ENCODE data around the gene FBXL13. TPM values are rescaled to one million over a fixed set of nuclear protein-coding genes. Genes with fewer than 3 reads are reported as not detected.
"Not testable (repeated sequence)": the region's sequence is repeated elsewhere in the genome, so short reads cannot be mapped to it uniquely, and the experiment has no call there.

Gene FBXL13
- total RNA-seq, 2 experiments from 2014 or later: 0.15 to 0.17 TPM

DNA sequence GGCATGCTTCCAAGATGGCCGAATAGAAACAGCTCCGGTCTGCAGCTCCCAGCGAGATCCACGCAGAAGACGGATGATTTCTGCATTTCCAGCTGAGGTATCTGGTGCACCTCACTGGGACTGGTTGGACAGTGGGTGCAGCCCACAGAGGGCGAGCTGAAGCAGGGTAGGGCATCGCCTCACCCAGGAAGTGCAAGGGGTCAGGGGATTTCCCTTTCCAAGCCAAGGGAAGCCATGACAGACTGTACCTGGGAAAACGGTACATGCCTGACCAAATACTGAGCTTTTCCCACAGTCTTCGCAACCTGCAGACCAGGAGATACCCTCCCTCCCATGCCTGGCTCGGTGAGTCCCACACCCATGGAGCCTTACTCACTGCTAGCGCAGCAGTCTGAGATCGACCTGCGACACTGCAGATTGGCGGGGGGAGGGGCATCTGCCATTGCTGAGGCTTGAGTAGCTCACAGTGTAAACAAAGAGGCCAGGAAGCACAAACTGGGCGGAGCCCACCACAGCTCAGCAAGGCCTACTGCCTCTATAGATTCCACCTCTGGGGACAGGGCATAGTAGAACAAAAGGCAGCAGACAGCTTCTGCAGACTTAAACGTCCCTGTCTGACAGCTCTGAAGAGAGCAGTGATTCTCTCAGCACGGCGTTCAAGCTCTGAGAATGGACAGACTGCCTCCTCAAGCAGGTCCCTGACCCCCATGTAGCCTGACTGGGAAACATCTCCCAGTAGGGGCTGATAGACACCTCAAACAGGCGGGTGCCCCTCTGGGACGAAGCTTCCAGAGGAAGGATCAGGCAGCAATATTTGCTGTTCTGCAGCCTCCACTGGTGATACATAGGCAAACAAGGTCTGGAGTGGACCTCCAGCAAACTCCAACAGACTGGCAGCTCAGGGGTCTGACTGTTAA lies 36.5 kb downstream of the FBXL13 start:
- H3K36me3 Mint-ChIP-seq (ENCODE audit: low read depth); H3K4me3 Mint-ChIP-seq; H3K4me1 Mint-ChIP-seq; CTCF ChIA-PET; H3K27ac Mint-ChIP-seq: not testable (repeated sequence)
- DNase-seq: peak; percentile 8
- H3K27me3 Mint-ChIP-seq: peaks cover 11% of the 10 kb centered on the region
- POLR2A ChIA-PET: interaction anchor here (0.6 kb wide), 1 partner anchor 914 kb away, joined by 3 read pairs; no protein-coding TSS in a partner anchor
- peaks cover 11% of the 10 kb centered on the region for H3K9me3 Mint-ChIP-seq

DNA sequence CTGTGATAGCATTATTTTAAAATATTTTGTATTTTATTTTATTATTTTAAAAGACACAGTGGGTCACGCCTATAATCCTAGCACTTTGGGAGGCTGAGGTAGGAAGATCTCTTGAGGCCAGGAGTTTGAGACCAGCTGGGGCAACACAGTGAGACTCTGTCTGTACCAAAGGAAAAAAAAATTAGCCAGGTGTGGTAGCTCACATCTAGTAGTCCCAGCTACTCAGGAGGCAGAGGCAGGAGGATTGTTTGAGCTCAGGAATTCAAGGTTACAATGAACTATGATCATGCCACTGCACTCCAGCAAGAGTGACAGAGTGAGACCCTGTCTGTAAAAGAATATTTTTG lies 37.1 kb downstream of the FBXL13 start:
- no peak for DNase-seq
- no peak overlapping the region for H3K4me3 Mint-ChIP-seq
- POLR2A ChIA-PET: no interaction called here
- peaks cover 2% of the 10 kb centered on the region for H3K4me1 Mint-ChIP-seq
- peaks cover 7% of the 10 kb centered on the region for H3K27me3 Mint-ChIP-seq
- CTCF ChIA-PET: no interaction called here
- no peaks in the 10 kb centered on the region for H3K36me3 Mint-ChIP-seq (ENCODE audit: low read depth)
- no peak overlapping the region for H3K27ac Mint-ChIP-seq
- H3K9me3 Mint-ChIP-seq: peaks cover 4% of the 10 kb centered on the region

DNA sequence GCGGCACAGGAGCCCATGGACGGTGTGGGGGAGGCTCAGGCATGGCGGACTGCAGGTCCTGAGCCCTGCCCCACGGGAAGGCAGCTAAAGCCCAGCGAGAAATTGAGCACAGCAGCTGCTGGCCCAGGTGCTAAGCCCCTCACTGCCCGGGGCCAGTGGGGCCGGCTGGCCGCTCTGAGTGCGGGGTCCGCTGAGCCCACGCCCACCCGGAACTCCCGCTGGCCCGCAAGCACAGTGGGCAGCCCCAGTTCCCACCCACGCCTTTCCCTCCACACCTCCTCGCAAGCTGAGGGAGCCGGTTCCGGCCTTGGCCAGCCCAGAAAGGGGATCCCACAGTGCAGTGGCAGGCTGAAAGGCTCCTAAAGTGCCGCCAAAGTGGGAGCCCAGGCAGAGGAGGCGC lies 40.3 kb downstream of the FBXL13 start:
- H3K27ac Mint-ChIP-seq; DNase-seq; H3K9me3 Mint-ChIP-seq; H3K36me3 Mint-ChIP-seq (ENCODE audit: low read depth); H3K4me1 Mint-ChIP-seq; POLR2A ChIA-PET; H3K4me3 Mint-ChIP-seq; CTCF ChIA-PET; H3K27me3 Mint-ChIP-seq: not testable (repeated sequence)

- ChIA-PET POLR2A (no interaction called here), CTCF (no interaction called here)
- no peaks in the 10 kb centered on the region for H3K9me3 Mint-ChIP-seq
- H3K4me1 Mint-ChIP-seq: no peaks in the 10 kb centered on the region
- no peaks in the 10 kb centered on the region for H3K36me3 Mint-ChIP-seq (ENCODE audit: low read depth)
- no peak for DNase-seq
- H3K4me3 Mint-ChIP-seq: no peak overlapping the region
- no peaks in the 10 kb centered on the region for H3K27me3 Mint-ChIP-seq
- no peak overlapping the region for H3K27ac Mint-ChIP-seq
These were observed 42.8 kb downstream of the FBXL13 start for GRCh38 chr7:103031781-103032180.

- H3K36me3 Mint-ChIP-seq (ENCODE audit: low read depth): no peaks in the 10 kb centered on the region
- no peak overlapping the region for H3K4me3 Mint-ChIP-seq
- H3K27me3 Mint-ChIP-seq: no peaks in the 10 kb centered on the region
- DNase-seq: no peak
- CTCF ChIA-PET: no interaction called here
- H3K9me3 Mint-ChIP-seq: no peaks in the 10 kb centered on the region
- POLR2A ChIA-PET: no interaction called here
- H3K4me1 Mint-ChIP-seq: no peaks in the 10 kb centered on the region
- no peak overlapping the region for H3K27ac Mint-ChIP-seq
These were observed 43.6 kb downstream of the FBXL13 start for GRCh38 chr7:103031024-103031423.

DNA sequence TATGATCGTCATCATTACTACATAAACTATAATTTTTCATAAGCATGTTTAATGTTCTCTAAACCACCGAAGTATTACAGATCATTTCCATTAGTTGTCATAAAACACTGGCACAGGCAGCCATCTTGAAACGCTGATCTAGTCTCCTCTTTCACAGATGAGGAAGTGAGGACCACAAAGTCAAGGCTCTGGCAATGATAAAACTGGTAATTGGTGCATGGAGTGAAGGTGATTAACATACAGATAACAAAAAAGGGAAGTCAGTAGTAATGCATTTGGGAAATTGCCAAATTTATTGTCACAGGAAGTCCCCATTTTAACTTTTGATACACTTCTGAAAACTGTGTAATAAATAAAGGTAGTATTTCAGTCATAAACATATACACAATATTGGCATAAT lies 49.3 kb downstream of the FBXL13 start:
- CTCF ChIA-PET: no interaction called here
- H3K36me3 Mint-ChIP-seq (ENCODE audit: low read depth): no peaks in the 10 kb centered on the region
- POLR2A ChIA-PET: no interaction called here

DNA sequence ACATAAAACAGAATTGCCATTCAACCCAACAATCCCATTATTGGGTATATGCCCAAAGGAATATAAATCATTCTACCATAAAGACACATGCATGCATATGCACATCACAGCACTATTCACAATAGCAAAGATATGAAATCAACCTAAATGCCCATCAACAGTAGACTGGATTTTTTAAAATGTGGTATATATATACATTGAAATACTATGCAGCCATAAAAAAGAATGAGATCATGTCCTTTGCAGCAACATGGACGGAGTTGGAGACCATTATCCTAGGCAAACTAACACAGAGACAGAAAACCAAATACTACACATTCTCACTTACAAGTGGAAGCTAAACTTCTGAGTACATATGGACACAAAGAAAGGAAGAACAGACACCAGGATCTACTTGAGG lies 51.0 kb downstream of the FBXL13 start:
- CTCF ChIA-PET: interaction anchor here (0.8 kb wide), 1 partner anchor 10 kb away, joined by 3 read pairs; no protein-coding TSS in a partner anchor
- POLR2A ChIA-PET, H3K27ac Mint-ChIP-seq: not testable (repeated sequence)

More for the DNA sequence above, 49.3 kb downstream of the FBXL13 start:
- Mint-ChIP-seq H3K9me3 (peaks cover 10% of the 10 kb centered on the region), H3K4me3 (no peak overlapping the region), H3K4me1 (no peaks in the 10 kb centered on the region), H3K27ac (no peak overlapping the region), H3K27me3 (no peaks in the 10 kb centered on the region)
- DNase-seq: no peak

GRCh38 chr7:103021490-103021889 lies 53.1 kb downstream of the FBXL13 start:
- CTCF ChIA-PET; POLR2A ChIA-PET; DNase-seq; H3K27me3 Mint-ChIP-seq; H3K27ac Mint-ChIP-seq; H3K4me1 Mint-ChIP-seq; H3K36me3 Mint-ChIP-seq (ENCODE audit: low read depth); H3K4me3 Mint-ChIP-seq: not testable (repeated sequence)
- peaks cover 13% of the 10 kb centered on the region for H3K9me3 Mint-ChIP-seq

More for the DNA sequence above, 51.0 kb downstream of the FBXL13 start:
- DNase-seq; H3K36me3 Mint-ChIP-seq (ENCODE audit: low read depth); H3K27me3 Mint-ChIP-seq; H3K4me3 Mint-ChIP-seq; H3K4me1 Mint-ChIP-seq: not testable (repeated sequence)
- H3K9me3 Mint-ChIP-seq: peaks cover 13% of the 10 kb centered on the region

DNA sequence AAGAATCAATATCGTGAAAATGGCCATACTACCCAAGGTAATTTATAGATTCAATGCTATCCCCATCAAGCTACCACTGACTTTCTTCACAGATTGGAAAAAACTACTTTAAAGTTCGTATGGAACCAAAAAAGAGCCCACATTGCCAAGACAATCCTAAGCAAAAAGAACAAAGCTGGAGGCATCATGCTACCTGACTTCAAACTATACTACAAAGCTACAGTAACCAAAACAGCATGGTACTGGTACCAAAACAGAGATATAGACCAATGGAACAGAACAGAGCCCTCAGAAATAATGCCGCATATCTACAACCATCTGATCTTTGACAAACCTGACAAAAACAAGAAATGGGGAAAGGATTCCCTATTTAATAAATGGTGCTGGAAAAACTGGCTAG lies 53.7 kb downstream of the FBXL13 start:
- DNase-seq; H3K27ac Mint-ChIP-seq; H3K4me1 Mint-ChIP-seq; H3K4me3 Mint-ChIP-seq; CTCF ChIA-PET; H3K27me3 Mint-ChIP-seq; H3K36me3 Mint-ChIP-seq (ENCODE audit: low read depth); POLR2A ChIA-PET: not testable (repeated sequence)
- peaks cover 14% of the 10 kb centered on the region for H3K9me3 Mint-ChIP-seq

DNA sequence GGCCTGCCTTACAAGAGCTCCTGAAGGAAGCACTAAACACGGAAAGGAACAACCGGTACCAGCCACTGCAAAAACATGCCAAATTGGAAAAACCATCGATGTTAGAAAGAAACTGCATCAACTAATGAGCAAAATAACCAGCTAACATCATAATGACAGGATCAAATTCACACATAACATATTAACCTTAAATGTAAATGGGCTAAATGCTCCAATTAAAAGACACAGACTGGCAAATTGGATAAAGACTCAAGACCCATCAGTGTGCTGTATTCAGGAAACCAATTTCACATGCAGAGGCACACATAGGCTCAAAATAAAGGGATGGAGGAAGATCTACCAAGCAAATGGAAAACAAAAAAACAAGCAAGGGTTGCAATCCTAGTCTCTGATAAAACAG lies 56.3 kb downstream of the FBXL13 start:
- POLR2A ChIA-PET; CTCF ChIA-PET; H3K4me3 Mint-ChIP-seq; H3K36me3 Mint-ChIP-seq (ENCODE audit: low read depth); H3K27me3 Mint-ChIP-seq; H3K4me1 Mint-ChIP-seq; H3K27ac Mint-ChIP-seq; DNase-seq: not testable (repeated sequence)
- H3K9me3 Mint-ChIP-seq: peaks cover 20% of the 10 kb centered on the region

DNA sequence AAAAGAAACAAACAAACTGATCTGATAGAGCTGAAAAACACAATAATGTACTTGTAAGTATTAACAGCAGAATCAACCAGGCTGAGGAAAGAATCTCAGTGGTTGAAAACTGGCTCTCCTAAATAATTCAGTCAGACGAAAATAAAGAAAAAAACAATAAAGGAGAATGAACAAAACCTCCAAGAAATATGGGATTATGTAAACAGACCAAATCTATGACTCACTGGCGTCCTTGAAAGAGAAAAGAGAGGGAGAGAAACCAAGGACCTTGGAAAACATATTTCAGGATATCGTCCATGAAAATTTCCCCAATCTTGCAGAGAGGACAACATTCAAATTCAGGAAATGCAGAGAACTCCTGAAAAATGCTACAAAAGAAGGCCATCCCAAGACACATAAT lies 62.9 kb downstream of the FBXL13 start:
- H3K27me3 Mint-ChIP-seq: no peaks in the 10 kb centered on the region
- DNase-seq: no peak
- no peak overlapping the region for H3K27ac Mint-ChIP-seq
- CTCF ChIA-PET: no interaction called here
- H3K36me3 Mint-ChIP-seq (ENCODE audit: low read depth): no peaks in the 10 kb centered on the region
- H3K9me3 Mint-ChIP-seq: peaks cover 8% of the 10 kb centered on the region
- peaks cover 2% of the 10 kb centered on the region for H3K4me1 Mint-ChIP-seq
- POLR2A ChIA-PET: no interaction called here
- H3K4me3 Mint-ChIP-seq: no peak overlapping the region

GRCh38 chr7:103010211-103010610 lies 64.4 kb downstream of the FBXL13 start:
- Mint-ChIP-seq H3K4me3 (no peak overlapping the region), H3K27me3 (no peaks in the 10 kb centered on the region), H3K27ac (no peak overlapping the region), H3K9me3 (peaks cover 4% of the 10 kb centered on the region), H3K36me3 (ENCODE audit: low read depth) (no peaks in the 10 kb centered on the region), H3K4me1 (peaks cover 2% of the 10 kb centered on the region)
- DNase-seq: no peak
- POLR2A ChIA-PET: no interaction called here
- CTCF ChIA-PET: no interaction called here

DNA sequence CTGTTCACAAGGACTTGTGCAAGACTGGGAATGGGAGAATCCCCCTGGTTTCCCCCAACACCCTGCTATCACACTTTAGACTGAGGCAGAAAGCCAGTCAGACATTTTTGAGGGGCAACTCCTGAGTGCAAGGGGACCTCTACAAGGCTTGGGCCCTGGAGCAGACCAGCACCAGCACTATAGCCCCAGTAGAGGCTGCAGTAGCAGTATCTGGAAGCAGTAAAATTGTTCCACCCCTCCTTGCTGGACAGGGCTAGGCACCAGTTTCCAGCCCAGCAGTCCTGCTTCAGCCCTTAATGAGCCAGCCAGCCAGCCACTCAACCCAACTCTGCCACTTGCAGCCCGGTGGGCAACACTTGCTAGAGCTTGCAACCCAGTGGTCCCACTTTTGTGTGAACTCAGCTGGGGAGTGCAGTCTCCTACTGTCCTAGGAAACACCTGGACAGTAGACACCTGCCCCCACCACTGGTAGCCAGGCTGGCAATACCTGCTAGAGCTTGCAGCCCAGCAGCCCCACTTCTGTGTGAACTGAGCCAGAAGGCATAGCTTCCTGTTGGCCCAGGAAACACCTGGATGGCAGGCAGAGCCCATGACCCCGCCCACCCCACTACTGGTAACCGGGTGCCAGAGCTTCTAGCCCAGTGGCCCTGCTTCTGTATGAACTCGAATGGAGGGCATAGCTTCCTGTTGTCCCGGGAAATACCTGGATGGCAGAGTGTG lies 65.0 kb downstream of the FBXL13 start:
- H3K36me3 Mint-ChIP-seq (ENCODE audit: low read depth): no peaks in the 10 kb centered on the region
- H3K27ac Mint-ChIP-seq: no peak overlapping the region
- CTCF ChIA-PET: no interaction called here
- DNase-seq: no peak
- H3K4me1 Mint-ChIP-seq: peaks cover 2% of the 10 kb centered on the region
- POLR2A ChIA-PET: no interaction called here
- H3K4me3 Mint-ChIP-seq: no peak overlapping the region
- no peaks in the 10 kb centered on the region for H3K27me3 Mint-ChIP-seq
- H3K9me3 Mint-ChIP-seq: no peaks in the 10 kb centered on the region

DNA sequence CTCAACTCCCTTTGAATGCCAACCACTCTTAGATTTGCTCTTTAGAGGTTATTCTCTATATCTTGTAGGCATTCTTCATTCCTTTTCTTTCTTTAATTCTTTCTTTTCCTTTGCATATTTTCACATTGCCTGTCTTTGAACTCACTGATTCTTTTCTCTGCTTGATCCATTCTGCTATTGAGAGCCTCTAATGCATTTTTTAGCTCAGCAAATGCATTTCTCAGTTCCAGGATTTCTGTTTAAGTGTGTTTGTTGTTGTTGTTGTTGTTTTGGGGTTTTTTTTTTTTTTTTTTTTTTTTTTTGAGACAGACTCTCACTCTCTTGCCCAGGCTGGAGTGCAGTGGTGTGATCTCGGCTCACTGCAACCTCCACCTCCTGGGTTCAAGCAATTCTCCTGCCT lies 71.6 kb downstream of the FBXL13 start:
- ChIA-PET CTCF (no interaction called here), POLR2A (no interaction called here)
- Mint-ChIP-seq H3K4me1 (no peaks in the 10 kb centered on the region), H3K27me3 (no peaks in the 10 kb centered on the region), H3K4me3 (no peak overlapping the region), H3K36me3 (ENCODE audit: low read depth) (no peaks in the 10 kb centered on the region), H3K9me3 (peaks cover 7% of the 10 kb centered on the region), H3K27ac (no peak overlapping the region)
- no peak for DNase-seq
